HepG2 (cell line): ENCODE results near the gene FBN3. TPM values are rescaled to one million over a fixed set of nuclear protein-coding genes. Genes with fewer than 3 reads are reported as not detected.
A peak's percentile ranks its signal among the peaks of the same experiment; 100 is the strongest.

Source experiments
- CHD2 ChIP-seq: IDR thresholded peaks from 2 replicates; pipeline ENCODE4 v1.6.1; 2011; ENCODE audit warnings: low read depth, low read length, improper control_type of control experiment
- EEA1 ChIP-seq: sonication (generic); formaldehyde crosslinking; IDR thresholded peaks from 2 replicates; pipeline ENCODE4 v1.5.1; 2020; ENCODE audit warnings: mild to moderate bottlenecking, missing genetic modification reagents, borderline replicate concordance
- GABPA ChIP-seq, 2 experiments: IDR thresholded peaks; 2 replicates each; pipeline ENCODE4 v1.6.1; 2011 to 2016; ENCODE audit warnings: low read depth in 2 of 2, low read length in 1 of 2, missing biosample characterization in 1 of 2, missing genetic modification characterization in 1 of 2
- HNRNPLL ChIP-seq: fragments of 200-400 bp; formaldehyde crosslinking; IDR thresholded peaks from 2 replicates; pipeline ENCODE4 v1.6.1; 2017; ENCODE audit warnings: mild to moderate bottlenecking, low read depth, low read length; ENCODE audit not compliant: poor library complexity, severe bottlenecking
- HOXA5 ChIP-seq: sonication (generic); formaldehyde crosslinking; IDR thresholded peaks from 2 replicates; pipeline ENCODE4 v1.4.0; 2020; ENCODE audit warnings: missing genetic modification reagents
- HOXD1 ChIP-seq: sonication (generic); formaldehyde crosslinking; IDR thresholded peaks from 2 replicates; pipeline ENCODE4 v1.5.0; 2020; ENCODE audit warnings: missing genetic modification reagents
- NFKB2 ChIP-seq: sonication (generic); formaldehyde crosslinking; IDR thresholded peaks from 2 replicates; pipeline ENCODE4 v1.4.0; 2020; ENCODE audit warnings: missing genetic modification reagents, borderline replicate concordance
- NFYB ChIP-seq: sonication (generic); formaldehyde crosslinking; IDR thresholded peaks from 2 replicates; pipeline ENCODE4 v1.4.0; 2020; ENCODE audit warnings: missing genetic modification reagents
- NR3C1 ChIP-seq: sonication (generic); formaldehyde crosslinking; IDR thresholded peaks from 2 replicates; pipeline ENCODE4 v1.4.0; 2020; ENCODE audit warnings: missing genetic modification reagents
- PAWR ChIP-seq: sonication (generic); formaldehyde crosslinking; IDR thresholded peaks from 2 replicates; pipeline ENCODE4 v1.4.0; 2020; ENCODE audit warnings: missing genetic modification reagents, mild to moderate bottlenecking, borderline replicate concordance
- POLR2A ChIP-seq, 2 experiments: IDR thresholded peaks; 2 replicates each; pipeline ENCODE4 v1.6.1; 2011; ENCODE audit warnings: low read depth in 2 of 2, low read length in 2 of 2, mild to moderate bottlenecking in 1 of 2, moderate library complexity in 1 of 2; ENCODE audit not compliant: insufficient read depth in 1 of 2
- POLR2G ChIP-seq: fragments of 200-400 bp; formaldehyde crosslinking; IDR thresholded peaks from 2 replicates; pipeline ENCODE4 v1.6.1; 2018; ENCODE audit warnings: mild to moderate bottlenecking, low read depth, low read length, moderate library complexity
- SMC3 ChIP-seq: IDR thresholded peaks from 2 replicates; pipeline ENCODE4 v1.6.1; 2011; ENCODE audit warnings: low read length, improper control_type of control experiment
- STAG1 ChIP-seq: sonication (generic); formaldehyde crosslinking; IDR thresholded peaks from 2 replicates; pipeline ENCODE4 v1.4.0; 2020; ENCODE audit warnings: missing genetic modification reagents
- TAF1 ChIP-seq: sonication (generic); formaldehyde crosslinking; IDR thresholded peaks from 2 replicates; pipeline ENCODE4 v1.4.0; 2020; ENCODE audit warnings: missing genetic modification reagents
- ZBTB40 ChIP-seq, 2 experiments: fragments of 450-650 bp in 1 of 2; sonication (generic) in 1 of 2; formaldehyde crosslinking in 1 of 2; IDR thresholded peaks; 2 replicates each; pipeline versions ENCODE4 v1.6.1 to v1.8.0; 2016 to 2022; ENCODE audit warnings: antibody characterized with exemption in 1 of 2, mild to moderate bottlenecking in 1 of 2, missing genetic modification reagents in 1 of 2
- ZNF441 ChIP-seq: sonication (generic); formaldehyde crosslinking; IDR thresholded peaks from 2 replicates; pipeline ENCODE4 v1.7.0; 2021; ENCODE audit warnings: missing genetic modification reagents, borderline replicate concordance
- ZNF512 ChIP-seq: sonication (generic); formaldehyde crosslinking; IDR thresholded peaks from 2 replicates; pipeline ENCODE4 v1.4.0; 2020; ENCODE audit warnings: mild to moderate bottlenecking, missing genetic modification reagents
- ZNF800 ChIP-seq: sonication (generic); formaldehyde crosslinking; IDR thresholded peaks from 2 replicates; pipeline ENCODE4 v1.4.0; 2020; ENCODE audit warnings: missing genetic modification reagents
- polyA plus RNA-seq, 8 experiments: library from polyadenylated mRNA; depleted of rRNA in 3 of 8; stranded (reverse) in 7 of 8; unstranded in 1 of 8; fragments of >200 nt; fragmentation: Illumina TruSeq in 4 of 8; extraction: Trizol in 4 of 8; gene quantifications; 2 replicates each; pipeline versions ENCODE4 v1.2.1 to v1.2.3, GENCODE V29; 2011 to 2016; ENCODE audit warnings: low read depth in 4 of 8, missing spikeins in 1 of 8, mixed read lengths in 1 of 8; ENCODE audit not compliant: insufficient read depth in 1 of 8
- total RNA-seq, 5 experiments: library from RNA; depleted of rRNA; stranded (reverse); fragments of >200 nt; fragmentation: Illumina TruSeq; extraction: Trizol; gene quantifications; 2 replicates each; pipeline ENCODE4 v1.2.3, GENCODE V29; 2016; ENCODE audit warnings: low read depth in 1 of 5

Gene FBN3
- total and polyA plus RNA-seq, 2 of the 13 experiments (the other 11 are each of a cell fraction or from before 2014, with no cell fraction given) = 0.20 to 1.3 TPM

- TF ChIP-seq ZNF512 (CRISPR knock-in tag) = no peak
- TF ChIP-seq NFKB2 = no peak
- no peak for TF ChIP-seq SMC3
- no peak for TF ChIP-seq NR3C1 (CRISPR knock-in tag)
- TF ChIP-seq HOXA5 (CRISPR knock-in tag) = no peak
- peak; percentile 69 for TF ChIP-seq NFYB (CRISPR knock-in tag)
- TF ChIP-seq TAF1 = peak; percentile 25; the same call in 1 of the 2 replicates
- TF ChIP-seq ZNF800 (CRISPR knock-in tag) = no peak
- no peak for TF ChIP-seq ZBTB40 (IDR thresholded peaks at IDR 0.05)
- TF ChIP-seq ZBTB40 (CRISPR knock-in tag; IDR thresholded peaks at IDR 0.05) = peak; percentile 82
- TF ChIP-seq POLR2G = peak; percentile 44; the same call in 1 of the 2 replicates
- TF ChIP-seq HNRNPLL = no peak
- no peak for TF ChIP-seq ZNF441 (CRISPR knock-in tag)
- TF ChIP-seq POLR2A (IDR thresholded peaks at IDR 0.05; ENCODE audit: insufficient read depth in 1 of 2, low read depth in 2 of 2, low read length in 2 of 2) = peak; percentile 64 to 69; a peak in 3 of 4 replicates
- no peak for TF ChIP-seq STAG1
- TF ChIP-seq EEA1 (CRISPR knock-in tag) = no peak
- no peak for TF ChIP-seq GABPA (IDR thresholded peaks at IDR 0.05; ENCODE audit: low read depth, low read length)
- no peak for TF ChIP-seq GABPA (CRISPR knock-in tag; IDR thresholded peaks at IDR 0.05; ENCODE audit: low read depth)
- TF ChIP-seq PAWR (CRISPR knock-in tag) = no peak
- no peak for TF ChIP-seq CHD2
- no peak for TF ChIP-seq HOXD1
Measured at GRCh38 chr19:8161135-8161646, 11.8 kb upstream of the FBN3 start (continued).
